A673 (cell line): ENCODE results near the gene LIX1L.

Experiments used
- EZH2 ChIP-seq: fragments of 200-600 bp; sonication (generic); IDR thresholded peaks from 2 replicates; pipeline ENCODE4 v1.6.1; 2017; ENCODE audit warnings: borderline replicate concordance, low read depth, mild to moderate bottlenecking, mixed read lengths, antibody characterized with exemption, low read length; ENCODE audit not compliant: poor library complexity, severe bottlenecking
- TF ChIP-seq, protein P1 (sequence below): fragments of 300-800, 200-600 bp; sonication (generic); conservative IDR thresholded peaks from 2 replicates; pipeline ENCODE4 v1.5.1; 2017; ENCODE audit warnings: low read depth, mild to moderate bottlenecking, antibody characterized with exemption, low read length, moderate library complexity, mixed read lengths

DNA sequence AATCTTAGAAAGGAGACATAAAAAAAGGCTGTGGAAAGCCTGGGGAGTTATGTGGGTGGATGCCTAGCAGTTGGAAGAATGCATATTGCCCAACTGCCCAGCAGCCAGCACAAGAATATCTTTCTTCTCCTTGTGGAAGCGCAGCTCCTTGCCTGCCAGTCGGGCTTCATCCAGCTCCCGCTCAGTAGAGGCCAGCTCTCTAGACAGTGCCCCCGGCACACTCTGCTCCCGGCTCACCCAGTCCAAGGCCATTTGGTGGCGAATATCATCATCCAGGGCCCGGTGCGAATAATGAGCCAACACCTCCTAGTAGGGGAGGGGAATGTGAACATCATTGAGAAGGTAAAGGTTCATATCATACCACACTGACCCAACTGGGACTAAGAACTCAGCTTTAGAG lies 21.6 kb downstream of the LIX1L start:
- TF ChIP-seq, protein P1, sequence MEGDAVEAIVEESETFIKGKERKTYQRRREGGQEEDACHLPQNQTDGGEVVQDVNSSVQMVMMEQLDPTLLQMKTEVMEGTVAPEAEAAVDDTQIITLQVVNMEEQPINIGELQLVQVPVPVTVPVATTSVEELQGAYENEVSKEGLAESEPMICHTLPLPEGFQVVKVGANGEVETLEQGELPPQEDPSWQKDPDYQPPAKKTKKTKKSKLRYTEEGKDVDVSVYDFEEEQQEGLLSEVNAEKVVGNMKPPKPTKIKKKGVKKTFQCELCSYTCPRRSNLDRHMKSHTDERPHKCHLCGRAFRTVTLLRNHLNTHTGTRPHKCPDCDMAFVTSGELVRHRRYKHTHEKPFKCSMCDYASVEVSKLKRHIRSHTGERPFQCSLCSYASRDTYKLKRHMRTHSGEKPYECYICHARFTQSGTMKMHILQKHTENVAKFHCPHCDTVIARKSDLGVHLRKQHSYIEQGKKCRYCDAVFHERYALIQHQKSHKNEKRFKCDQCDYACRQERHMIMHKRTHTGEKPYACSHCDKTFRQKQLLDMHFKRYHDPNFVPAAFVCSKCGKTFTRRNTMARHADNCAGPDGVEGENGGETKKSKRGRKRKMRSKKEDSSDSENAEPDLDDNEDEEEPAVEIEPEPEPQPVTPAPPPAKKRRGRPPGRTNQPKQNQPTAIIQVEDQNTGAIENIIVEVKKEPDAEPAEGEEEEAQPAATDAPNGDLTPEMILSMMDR: no peak
- TF ChIP-seq EZH2: no peak
